ENCODE measurements around the gene ADTRP. TPM values are rescaled to one million over a fixed set of nuclear protein-coding genes. Genes with fewer than 3 reads are reported as not detected.
A peak's percentile ranks its signal among the peaks of the same experiment; 100 is the strongest.

ADTRP gene
- total and polyA plus RNA-seq, 7 donors = 0.36 to 86.9 (median 31.2) TPM; not detected in 3

- no peak for TF ChIP-seq POLR2AphosphoS5 (IDR thresholded peaks at IDR 0.05)
- no peak for TF ChIP-seq CTCF (IDR thresholded peaks at IDR 0.05)
- TF ChIP-seq POLR2A (IDR thresholded peaks at IDR 0.05) = no peak
- TF ChIP-seq EP300 (IDR thresholded peaks at IDR 0.05) = no peak
- intact Hi-C loops (cut with DNase I) = no loop called here
- WGBS, 2 donors = 93 to 94% methylated on average over 1 of the region's 1 CpG
- Histone ChIP-seq H3K36me3 (no peaks in the 10 kb centered on the region), H3K27ac (no peak overlapping the region), H3K9me3 (peaks cover 0 to 5% (median 0%) of the 10 kb centered on the region in 4 donors), H3K4me1 (no peaks in the 10 kb centered on the region), H3K27me3 (no peaks in the 10 kb centered on the region), H3K4me3 (no peak overlapping the region)
- DNase-seq = no peak
Observed at GRCh38 chr6:11756726-11757125, 21.9 kb downstream of the ADTRP start.

GRCh38 chr6:11756292-11756691 lies 22.3 kb downstream of the ADTRP start:
- WGBS, 2 donors = 95 to 96% methylated on average over 2 of the region's 2 CpGs
- intact Hi-C loops (cut with DNase I) = no loop called here
- Histone ChIP-seq H3K4me1 (no peaks in the 10 kb centered on the region), H3K27me3 (no peaks in the 10 kb centered on the region), H3K4me3 (no peak overlapping the region), H3K9me3 (peaks cover 0 to 5% (median 0%) of the 10 kb centered on the region in 4 donors), H3K36me3 (no peaks in the 10 kb centered on the region), H3K27ac (no peak overlapping the region)
- no peak for DNase-seq
- TF ChIP-seq EP300 (IDR thresholded peaks at IDR 0.05) (no peak), POLR2AphosphoS5 (IDR thresholded peaks at IDR 0.05) (no peak), POLR2A (IDR thresholded peaks at IDR 0.05) (no peak), CTCF (IDR thresholded peaks at IDR 0.05) (no peak)

- Histone ChIP-seq H3K27me3 (no peaks in the 10 kb centered on the region), H3K4me1 (no peaks in the 10 kb centered on the region), H3K36me3 (no peaks in the 10 kb centered on the region), H3K4me3 (no peak overlapping the region), H3K27ac (peak overlapping the region in 1 of 4 donors; percentile 16), H3K9me3 (peaks cover 0 to 5% (median 0%) of the 10 kb centered on the region in 4 donors)
- 42 to 79% methylated on average over 1 of the region's 1 CpG for WGBS, 2 donors
- intact Hi-C loops (cut with DNase I) = no loop called here
- TF ChIP-seq POLR2A (IDR thresholded peaks at IDR 0.05) = no peak
- no peak for TF ChIP-seq CTCF (IDR thresholded peaks at IDR 0.05)
- TF ChIP-seq POLR2AphosphoS5 (IDR thresholded peaks at IDR 0.05) = no peak
- TF ChIP-seq EP300 (IDR thresholded peaks at IDR 0.05) = no peak
- no peak for DNase-seq
Observed at GRCh38 chr6:11755725-11756124, 22.9 kb downstream of the ADTRP start.

GRCh38 chr6:11754625-11755271 lies 23.9 kb downstream of the ADTRP start:
- H3K27ac ChIP-seq = peak overlapping the region in 3 of 4 donors; percentile 3 to 34 (median 5)
- no peaks in the 10 kb centered on the region for H3K4me1 ChIP-seq
- H3K36me3 ChIP-seq = no peaks in the 10 kb centered on the region
- DNase-seq = no peak
- intact Hi-C loops (cut with DNase I) = no loop called here
- H3K4me3 ChIP-seq = no peak overlapping the region
- peaks cover 0 to 5% (median 0%) of the 10 kb centered on the region in 4 donors for H3K9me3 ChIP-seq
- 86 to 87% methylated on average over 7 of the region's 7 CpGs for WGBS, 2 donors
- TF ChIP-seq POLR2A (IDR thresholded peaks at IDR 0.05) = no peak
- no peak for TF ChIP-seq EP300 (IDR thresholded peaks at IDR 0.05)
- TF ChIP-seq POLR2AphosphoS5 (IDR thresholded peaks at IDR 0.05) = peak in 1 of 4 donors; percentile 8
- no peak for TF ChIP-seq CTCF (IDR thresholded peaks at IDR 0.05)
- H3K27me3 ChIP-seq = no peaks in the 10 kb centered on the region

GRCh38 chr6:11753798-11754197 lies 24.8 kb downstream of the ADTRP start:
- Histone ChIP-seq H3K4me3 (no peak overlapping the region), H3K27me3 (no peaks in the 10 kb centered on the region), H3K9me3 (peaks cover 0 to 5% (median 0%) of the 10 kb centered on the region in 4 donors), H3K27ac (no peak overlapping the region), H3K36me3 (no peaks in the 10 kb centered on the region), H3K4me1 (no peaks in the 10 kb centered on the region)
- no peak for DNase-seq
- intact Hi-C loops (cut with DNase I) = no loop called here
- no peak for TF ChIP-seq CTCF (IDR thresholded peaks at IDR 0.05)
- TF ChIP-seq EP300 (IDR thresholded peaks at IDR 0.05) = no peak
- TF ChIP-seq POLR2AphosphoS5 (IDR thresholded peaks at IDR 0.05) = no peak
- TF ChIP-seq POLR2A (IDR thresholded peaks at IDR 0.05) = no peak
- WGBS, 2 donors = 95% methylated on average over 4 of the region's 4 CpGs
